H1 (cell line): Measurements from ENCODE around the gene TAF10. TPM values are rescaled to one million over a fixed set of nuclear protein-coding genes. Genes with fewer than 3 reads are reported as not detected.

ENCODE experiments used
- CTCF ChIA-PET: fragments of 300-600 bp; sonication (Branson Sonifier 250); formaldehyde crosslinking; loops from one replicate; lab custom pipeline; 2021; ENCODE audit not compliant: partially characterized antibody; lab: Charles Lee
- POLR2A ChIA-PET: fragments of 300-600 bp; sonication (Branson Sonifier 250); formaldehyde crosslinking; loops from one replicate; lab custom pipeline; 2021; ENCODE audit warnings: inconsistent platforms; ENCODE audit not compliant: partially characterized antibody; lab: Charles Lee
- DNase-seq, 2 experiments: peaks; one replicate each; pipeline versions ENCODE4 v3.0.0 to v3.0.0-alpha.2; 2010 to 2022; ENCODE audit warnings: low spot score in 2 of 2, low read depth in 1 of 2, mixed read lengths in 1 of 2
- FAIRE-seq: peaks from 2 replicates; lab custom pipeline; 2011; peaks lifted over from hg19 to GRCh38; lab: Jason Lieb, UNC
- H2AFZ ChIP-seq: 2 replicates; pipeline ENCODE4 v1.8.1; 2012; ENCODE audit warnings: low read length, inconsistent platforms
- H2AK5ac ChIP-seq: 2 replicates; pipeline ENCODE4 v1.6.1; 2013; ENCODE audit warnings: low read depth, low read length
- H2BK120ac ChIP-seq: replicated peaks from 2 replicates; pipeline ENCODE3; 2013; ENCODE audit warnings: low read depth, low read length, inconsistent platforms
- H2BK12ac ChIP-seq: 2 replicates; pipeline ENCODE4 v1.6.1; 2013; ENCODE audit warnings: low read depth, low read length
- H2BK15ac ChIP-seq: 2 replicates; pipeline ENCODE4 v1.6.1; 2013; ENCODE audit warnings: low read length
- H2BK20ac ChIP-seq: 2 replicates; pipeline ENCODE4 v1.6.1; 2013; ENCODE audit warnings: low read length
- H2BK5ac ChIP-seq: 2 replicates; pipeline ENCODE4 v1.6.1; 2013; ENCODE audit warnings: low read depth, low read length
- H3K14ac ChIP-seq: 2 replicates; pipeline ENCODE4 v1.6.1; 2013; ENCODE audit warnings: inconsistent platforms; ENCODE audit not compliant: insufficient read length
- H3K18ac ChIP-seq: 2 replicates; pipeline ENCODE4 v1.6.1; 2013; ENCODE audit warnings: low read length; ENCODE audit errors: extremely low read depth
- H3K23ac ChIP-seq: 2 replicates; pipeline ENCODE4 v1.6.1; 2013; ENCODE audit warnings: inconsistent platforms; ENCODE audit not compliant: insufficient read length
- H3K23me2 ChIP-seq: 2 replicates; pipeline ENCODE4 v1.6.1; 2013; ENCODE audit warnings: low read depth, low read length
- H3K27ac ChIP-seq: 2 replicates; pipeline ENCODE4 v1.6.1; 2011; ENCODE audit warnings: low read depth, low read length, inconsistent platforms
- H3K27me3 ChIP-seq, 4 experiments: replicated peaks in 1 of 4; 1 replicate in 1 of 4; 2 replicates in 3 of 4; pipeline versions ENCODE4 v1.6.1 to v1.8.1; 2011 to 2013; ENCODE audit warnings: low read length in 3 of 4, mild to moderate bottlenecking in 3 of 4, inconsistent platforms in 2 of 4, mixed read lengths in 2 of 4, moderate library complexity in 1 of 4; ENCODE audit not compliant: control insufficient read depth in 3 of 4, insufficient read depth in 3 of 4; ENCODE audit errors: extremely low read depth in 1 of 4
- H3K36me3 ChIP-seq, 4 experiments: 2 replicates each; pipeline versions ENCODE4 v1.6.1 to v1.8.1; 2011 to 2013; ENCODE audit warnings: mild to moderate bottlenecking in 4 of 4, low read length in 3 of 4, moderate library complexity in 2 of 4, control low read depth in 1 of 4, inconsistent platforms in 1 of 4; ENCODE audit not compliant: insufficient read depth in 4 of 4, control insufficient read depth in 2 of 4
- H3K4ac ChIP-seq: replicated peaks from 2 replicates; pipeline ENCODE3; 2013; ENCODE audit warnings: low read length, low read depth, mixed read lengths, inconsistent platforms; ENCODE audit not compliant: insufficient read length
- H3K4me1 ChIP-seq, 4 experiments: replicated peaks in 1 of 4; 1 replicate in 1 of 4; 2 replicates in 3 of 4; pipeline versions ENCODE4 v1.6.1 to v1.8.1; 2011 to 2013; ENCODE audit warnings: low read length in 3 of 4, inconsistent platforms in 2 of 4, mixed read lengths in 1 of 4; ENCODE audit not compliant: insufficient read depth in 4 of 4, control insufficient read depth in 3 of 4
- H3K4me2 ChIP-seq, 2 experiments: 2 replicates each; pipeline versions ENCODE4 v1.6.1 to v1.8.1; 2011 to 2013; ENCODE audit warnings: low read depth in 2 of 2, low read length in 2 of 2, control low read depth in 1 of 2, inconsistent platforms in 1 of 2, mild to moderate bottlenecking in 1 of 2; ENCODE audit not compliant: insufficient read depth in 1 of 2
- H3K4me3 ChIP-seq, 4 experiments: fragments of 200-600, 300-600 bp in 1 of 4; sonication (generic), shearing (Covaris generic), sonication (Bioruptor Twin) in 1 of 4; 2 replicates each; pipeline versions ENCODE4 v1.5.1 to v1.8.1; 2011 to 2016; ENCODE audit warnings: low read length in 4 of 4, low read depth in 3 of 4, control low read depth in 2 of 4, inconsistent platforms in 2 of 4, mild to moderate bottlenecking in 2 of 4, mixed read lengths in 1 of 4, moderate library complexity in 1 of 4; ENCODE audit not compliant: insufficient read depth in 2 of 4; ENCODE audit errors: extremely low read depth in 1 of 4
- H3K56ac ChIP-seq: replicated peaks from 2 replicates; pipeline ENCODE3; 2013; ENCODE audit warnings: low read depth, mild to moderate bottlenecking, mixed read lengths, low read length, inconsistent platforms; ENCODE audit not compliant: insufficient read length
- H3K79me1 ChIP-seq: 2 replicates; pipeline ENCODE4 v1.6.1; 2013; ENCODE audit warnings: low read depth, low read length, control low read depth
- H3K79me2 ChIP-seq, 2 experiments: 2 replicates each; pipeline versions ENCODE4 v1.6.1 to v1.8.1; 2012 to 2013; ENCODE audit warnings: low read length in 2 of 2, mild to moderate bottlenecking in 2 of 2, inconsistent platforms in 1 of 2; ENCODE audit not compliant: insufficient read depth in 2 of 2, control insufficient read depth in 1 of 2
- H3K9ac ChIP-seq, 4 experiments: replicated peaks in 1 of 4; 1 replicate in 1 of 4; 2 replicates in 3 of 4; pipeline versions ENCODE4 v1.6.1 to v1.8.1; 2011 to 2013; ENCODE audit warnings: low read depth in 3 of 4, low read length in 3 of 4, control low read depth in 2 of 4, mild to moderate bottlenecking in 2 of 4, moderate library complexity in 2 of 4, inconsistent platforms in 1 of 4; ENCODE audit errors: extremely low read depth in 1 of 4
- H3K9me3 ChIP-seq, 2 experiments: 2 replicates each; pipeline versions ENCODE4 v1.6.1 to v1.8.1; 2012 to 2013; ENCODE audit warnings: mild to moderate bottlenecking in 2 of 2, moderate library complexity in 2 of 2, control low read depth in 1 of 2, inconsistent platforms in 1 of 2, low read depth in 1 of 2, low read length in 1 of 2, mixed read lengths in 1 of 2; ENCODE audit not compliant: insufficient read depth in 2 of 2
- H4K20me1 ChIP-seq, 2 experiments: replicated peaks in 1 of 2; 2 replicates each; pipeline versions ENCODE3 to v1.8.1; 2011 to 2013; ENCODE audit warnings: inconsistent platforms in 2 of 2, low read length in 2 of 2, mild to moderate bottlenecking in 1 of 2; ENCODE audit not compliant: insufficient read depth in 2 of 2, control insufficient read depth in 1 of 2
- H4K5ac ChIP-seq: 2 replicates; pipeline ENCODE4 v1.6.1; 2013; ENCODE audit warnings: low read length, low read depth, mixed read lengths, inconsistent platforms; ENCODE audit not compliant: insufficient read length
- H4K8ac ChIP-seq: 2 replicates; pipeline ENCODE4 v1.8.0; 2013; ENCODE audit warnings: mild to moderate bottlenecking, moderate library complexity, low read length, inconsistent platforms; ENCODE audit not compliant: insufficient read depth; ENCODE audit errors: extremely low read depth
- H4K91ac ChIP-seq: replicated peaks from 2 replicates; pipeline ENCODE3; 2013; ENCODE audit warnings: low read length, mixed read lengths, inconsistent platforms; ENCODE audit not compliant: insufficient read length
- BACH1 ChIP-seq: IDR thresholded peaks from 2 replicates; pipeline ENCODE4 v1.6.1; 2012; ENCODE audit warnings: low read length, improper control_type of control experiment
- CEBPB ChIP-seq: IDR thresholded peaks from 2 replicates; pipeline ENCODE4 v1.6.1; 2012; ENCODE audit warnings: low read depth, low read length
- HDAC6 ChIP-seq: IDR thresholded peaks from one replicate; pipeline ENCODE4 v1.7.1; 2012; ENCODE audit warnings: low read depth, mild to moderate bottlenecking, inconsistent platforms, low read length, moderate library complexity
- KDM4A ChIP-seq: IDR thresholded peaks from one replicate; pipeline ENCODE4 v1.7.1; 2012; ENCODE audit warnings: low read depth, mild to moderate bottlenecking, moderate library complexity, low read length, inconsistent platforms; ENCODE audit not compliant: severe bottlenecking
- RBBP5 ChIP-seq: IDR thresholded peaks from 2 replicates; pipeline ENCODE4 v1.7.1; 2012; ENCODE audit warnings: low read depth, mild to moderate bottlenecking, inconsistent platforms, low read length, moderate library complexity, borderline replicate concordance
- RFX5 ChIP-seq: IDR thresholded peaks from 2 replicates; pipeline ENCODE4 v1.6.1; 2011; ENCODE audit warnings: low read depth, low read length, improper control_type of control experiment, borderline replicate concordance
- SAP30 ChIP-seq: fragments of 300-600 bp; sonication (generic); IDR thresholded peaks from 2 replicates; pipeline ENCODE4 v1.7.1; 2012; ENCODE audit warnings: low read length, moderate library complexity, mild to moderate bottlenecking, inconsistent platforms; ENCODE audit not compliant: insufficient read depth, insufficient replicate concordance
- SP2 ChIP-seq: IDR thresholded peaks from 2 replicates; pipeline ENCODE4 v1.6.1; 2012; ENCODE audit warnings: mild to moderate bottlenecking, low read length, inconsistent platforms
- WGBS, 2 experiments: shearing (Covaris generic) in 1 of 2; methylation state at CpG; one replicate each; pipeline versions ENCODE4 v1.1.6 to v1.1.7; 2013 to 2015; ENCODE audit warnings: low lambda C conversion rate in 2 of 2, mixed read lengths in 2 of 2, inconsistent platforms in 1 of 2, low coverage in 1 of 2, missing lambda C conversion rate in 1 of 2; ENCODE audit not compliant: insufficient replicate concordance in 2 of 2, insufficient coverage in 1 of 2, insufficient read length in 1 of 2; ENCODE audit errors: extremely low coverage in 1 of 2, missing lambda C conversion rate in 1 of 2; 5-methylcytosine and 5-hydroxymethylcytosine counted together
- polyA plus RNA-seq, 7 experiments: library from polyadenylated mRNA; depleted of rRNA in 3 of 7; stranded (reverse) in 5 of 7; unstranded in 2 of 7; fragments of >200 nt in 5 of 7; fragments of 200-250 nt in 2 of 7; gene quantifications; 1 replicate in 5 of 7; 2 replicates in 1 of 7; 4 replicates in 1 of 7; pipeline versions ENCODE4 v1.2.1 to v1.2.3, GENCODE V29; 2011 to 2013; ENCODE audit warnings: missing spikeins in 2 of 7, mixed read lengths in 2 of 7
- total RNA-seq: library from RNA; stranded (reverse); fragmentation: NEBNext Ultra II Directional; extraction: Animal tissue kit (Norgen Biotek cat#: 25700); gene quantifications from 2 replicates; pipeline ENCODE4 v1.2.1, GENCODE V29; 2021

TAF10 gene
- total and polyA plus RNA-seq, 2 of the 8 experiments (the other 6 are each of a cell fraction or from before 2014, with no cell fraction given): 128 to 213 TPM

GRCh38 chr11:6603287-6604080 lies 8.5 kb downstream of the TAF10 start, which contains the start of the genes ILK and RRP8:
TSS of gene ILK (plus strand) at chr11:6603774. CDS start at chr11:6604272, 498 bp downstream.
TSS of gene RRP8 (minus strand) at chr11:6603616. CDS start at chr11:6603502, 114 bp downstream.
- peaks cover 12% of the 10 kb centered on the region for H3K79me1 ChIP-seq
- peak within 1 kb of the TSS; percentile 75 for H3K4ac ChIP-seq
- H3K27ac ChIP-seq: peak within 1 kb of the TSS; percentile 63; the same call in 1 of the 2 replicates
- CTCF ChIA-PET: interaction anchor here (0.7 to 4.1 kb wide), 11 partner anchors 10 to 343 kb away, joined by 3 to 23 read pairs (median 4); partner anchors contain the start of genes CCKBR, TAF10 and TPP1
- peak within 1 kb of the TSS; percentile 73 for H4K8ac ChIP-seq
- peak within 1 kb of the TSS; percentile 83 to 97 for H3K4me2 ChIP-seq
- peaks cover 16% of the 10 kb centered on the region for H3K23me2 ChIP-seq
- H3K23ac ChIP-seq: no peak within 1 kb of the TSS
- H2AK5ac ChIP-seq: no peak within 1 kb of the TSS
- no peak for FAIRE-seq
- peaks cover 3 to 48% of the 10 kb centered on the region in 2 experiments for H3K79me2 ChIP-seq
- peak within 1 kb of the TSS; percentile 83 for H2AFZ ChIP-seq
- H2BK12ac ChIP-seq: 0 out of 2 replicates have a peak within 1 kb of the TSS, but pooled peaks have one; percentile 75
- no peak within 1 kb of the TSS for H2BK15ac ChIP-seq
- H3K9me3 ChIP-seq: no peaks in the 10 kb centered on the region
- H3K14ac ChIP-seq: no peak within 1 kb of the TSS
- peak within 1 kb of the TSS; percentile 58; the same call in 1 of the 2 replicates for H2BK5ac ChIP-seq
- H4K5ac ChIP-seq: peak within 1 kb of the TSS; percentile 53
- H3K18ac ChIP-seq: peak within 1 kb of the TSS; percentile 78
- no peak within 1 kb of the TSS for H2BK120ac ChIP-seq
- H3K9ac ChIP-seq: peak within 1 kb of the TSS; percentile 67 to 96 (median 82)
- peaks cover 0 to 7% of the 10 kb centered on the region in 2 experiments for H4K20me1 ChIP-seq
- POLR2A ChIA-PET: interaction anchor here (0.6 to 2.4 kb wide), 14 partner anchors 8 to 177 kb away, joined by 3 to 11 read pairs (median 4); partner anchors contain the start of genes TAF10 and TPP1
- H4K91ac ChIP-seq: peak within 1 kb of the TSS; percentile 17
- H2BK20ac ChIP-seq: no peak within 1 kb of the TSS
- 1% methylated on average over 40 of the region's 72 CpGs; no CpG with 5 or more reads in 1 of the 2 experiments for WGBS, 2 experiments
- H3K27me3 ChIP-seq: no peaks in the 10 kb centered on the region
- peak in 1 of 2 experiments; percentile 91 for DNase-seq
- peak within 1 kb of the TSS; percentile 79 to 99 (median 93) for H3K4me3 ChIP-seq
- peaks cover 6 to 28% (median 16%) of the 10 kb centered on the region in 4 experiments for H3K36me3 ChIP-seq
- peak within 1 kb of the TSS; percentile 35 for H3K56ac ChIP-seq
- H3K4me1 ChIP-seq: peaks cover 5 to 21% (median 8%) of the 10 kb centered on the region in 4 experiments; a peak in 6 of 7 replicates
- TF ChIP-seq SAP30 (no peak), RBBP5 (no peak), KDM4A (peak; percentile 73), BACH1 (no peak), SP2 (peak; percentile 97), CEBPB (no peak), HDAC6 (no peak), RFX5 (peak; percentile 37; the same call in 1 of the 2 replicates)
